Inflammatory macrophage (primary cell): ENCODE results near the gene MED4.
A peak's percentile ranks its signal among the peaks of the same experiment; 100 is the strongest.

Experiments
- DNase-seq, 2 donors: peaks; one replicate each; pipeline ENCODE4 v3.0.0-alpha.2; 2020 to 2022
- total RNA-seq, 18 experiments: gene quantifications; one replicate each; lab custom pipeline; 2026; ENCODE audit warnings: mixed read lengths in 6 of 18, inconsistent platforms in 2 of 18; lab: John Stamatoyannopoulos, UW

MED4 gene, protein sequence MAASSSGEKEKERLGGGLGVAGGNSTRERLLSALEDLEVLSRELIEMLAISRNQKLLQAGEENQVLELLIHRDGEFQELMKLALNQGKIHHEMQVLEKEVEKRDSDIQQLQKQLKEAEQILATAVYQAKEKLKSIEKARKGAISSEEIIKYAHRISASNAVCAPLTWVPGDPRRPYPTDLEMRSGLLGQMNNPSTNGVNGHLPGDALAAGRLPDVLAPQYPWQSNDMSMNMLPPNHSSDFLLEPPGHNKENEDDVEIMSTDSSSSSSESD
- total RNA-seq: 13.7 to 38.7 (median 24.8) reads per million in 18 experiments

DNA sequence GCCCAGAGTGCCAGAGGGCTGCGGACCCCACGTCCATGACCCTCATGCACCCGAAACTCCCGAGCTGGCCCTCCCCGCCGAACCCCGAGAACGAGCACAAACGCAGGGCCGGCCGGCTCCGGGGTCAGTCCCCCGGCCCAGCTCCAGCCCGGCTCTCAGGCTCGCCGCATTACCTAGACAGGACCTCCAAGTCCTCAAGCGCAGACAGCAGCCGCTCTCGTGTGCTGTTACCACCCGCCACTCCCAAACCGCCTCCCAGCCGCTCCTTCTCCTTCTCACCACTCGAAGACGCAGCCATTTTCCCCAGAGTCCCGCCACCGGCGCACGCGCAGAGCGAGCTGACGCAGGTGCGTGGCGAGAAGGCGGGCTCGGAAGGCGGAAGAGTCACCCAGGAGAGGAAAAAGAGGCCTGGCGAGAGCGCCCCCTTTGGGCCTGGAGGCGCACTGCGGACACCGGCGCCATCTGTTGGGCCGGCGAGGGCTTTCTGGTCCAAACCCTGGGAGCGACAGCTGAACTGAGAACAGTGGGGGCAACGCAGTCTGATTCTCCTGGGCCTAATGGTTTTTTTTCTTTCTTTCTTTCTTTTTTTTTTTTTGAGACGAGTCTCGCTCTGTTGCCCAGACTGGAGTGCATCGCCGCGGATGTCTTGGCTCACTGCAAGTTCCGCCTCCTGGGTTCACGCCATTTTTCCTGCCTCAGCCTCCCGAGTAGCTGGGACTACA, at the start of gene MED4:
MED4 (minus strand) TSS at position 324 of the 722 bp plus-strand sequence; CDS start at position 298, 26 bp downstream.
- peak; percentile 96 to 98 for DNase-seq

DNA sequence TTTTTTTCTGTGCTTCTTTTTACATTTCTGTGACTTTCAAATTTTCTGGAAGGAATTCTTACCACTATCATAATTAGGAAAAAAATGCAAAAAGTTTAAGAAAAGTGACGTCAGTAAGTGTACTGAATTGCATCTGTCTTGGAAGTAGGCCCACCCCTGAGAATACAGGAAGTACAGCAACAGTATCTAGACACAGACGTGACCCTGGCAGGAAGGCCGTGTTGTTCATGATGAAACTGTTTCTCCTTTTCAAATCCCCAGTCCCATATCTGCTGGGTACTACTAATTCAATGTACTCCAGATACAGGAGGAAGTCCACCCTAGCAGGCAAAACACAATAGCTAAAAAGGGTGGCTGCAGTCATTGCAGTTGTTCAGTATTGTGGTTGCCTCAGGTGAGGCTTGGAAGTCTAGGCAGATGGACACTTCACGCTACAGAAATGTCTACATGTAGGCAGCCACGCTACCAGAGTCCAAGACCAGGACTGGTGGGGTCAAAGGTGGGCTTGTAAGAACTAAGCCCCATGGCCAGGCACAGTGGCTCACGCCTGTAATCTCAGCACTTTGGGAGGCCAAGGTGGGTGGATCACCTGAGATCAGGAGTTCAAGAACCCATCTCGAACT, 49.6 kb upstream of the MED4 start:
- DNase-seq: peak; percentile 92 to 93

DNA sequence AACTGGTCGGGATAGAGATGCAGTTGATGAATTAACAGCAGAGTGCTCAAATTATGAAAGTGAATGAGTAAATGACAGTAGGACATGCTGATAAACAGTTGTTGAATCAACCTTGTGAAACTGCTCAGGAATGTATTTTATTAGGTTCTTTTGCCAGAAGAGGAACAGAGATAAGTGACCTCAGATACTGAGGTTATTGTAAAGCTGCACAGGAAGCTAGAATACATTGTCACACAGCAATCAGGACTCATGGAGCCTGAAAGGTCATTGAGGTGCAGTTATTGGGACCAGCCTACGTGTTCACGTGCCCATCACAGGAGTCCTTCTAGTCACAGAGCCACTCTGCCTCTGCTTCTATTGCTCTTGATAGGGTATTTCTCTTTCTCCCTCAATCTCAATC, 47.5 kb upstream of the MED4 start:
- peak; percentile 61 to 76 for DNase-seq

DNA sequence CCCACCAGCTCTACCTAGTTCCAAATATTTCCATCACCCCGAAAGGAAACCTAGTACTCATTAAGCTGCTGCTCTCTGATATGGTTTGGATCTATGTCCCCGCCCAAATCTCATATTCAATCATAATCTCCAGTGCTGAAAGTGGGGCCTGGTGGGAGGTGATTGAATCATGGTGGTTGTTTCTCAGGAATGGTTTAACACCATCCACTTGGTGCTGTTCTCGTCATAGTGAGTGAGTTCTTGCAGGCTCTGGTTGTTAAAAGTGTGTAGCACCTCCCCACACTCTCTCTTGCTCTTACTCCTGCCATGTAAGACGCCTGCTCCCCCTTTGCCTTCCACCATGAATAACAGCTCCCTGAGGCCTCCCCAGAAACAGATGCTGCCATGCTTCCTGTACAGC, 43.4 kb upstream of the MED4 start:
- DNase-seq: no peak

DNA sequence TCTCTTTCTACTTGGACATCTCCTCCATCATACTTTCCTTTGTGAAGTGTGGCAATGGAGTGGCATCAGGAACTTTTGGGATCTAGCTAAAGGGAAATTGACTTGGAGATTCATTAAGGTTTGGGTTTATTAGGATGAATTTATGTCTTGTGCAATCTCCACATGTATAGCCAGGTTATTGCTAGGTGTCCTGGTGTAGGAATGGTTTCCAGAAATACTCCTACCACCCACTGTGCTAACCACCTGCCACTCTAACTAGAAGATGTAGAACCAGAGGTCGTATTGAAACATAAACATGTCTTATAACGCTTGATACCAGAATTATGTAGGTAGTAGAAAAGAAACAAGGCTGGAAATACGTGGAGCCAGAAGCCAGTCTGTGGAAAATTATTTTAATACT, 38.1 kb upstream of the MED4 start:
- DNase-seq: no peak

DNA sequence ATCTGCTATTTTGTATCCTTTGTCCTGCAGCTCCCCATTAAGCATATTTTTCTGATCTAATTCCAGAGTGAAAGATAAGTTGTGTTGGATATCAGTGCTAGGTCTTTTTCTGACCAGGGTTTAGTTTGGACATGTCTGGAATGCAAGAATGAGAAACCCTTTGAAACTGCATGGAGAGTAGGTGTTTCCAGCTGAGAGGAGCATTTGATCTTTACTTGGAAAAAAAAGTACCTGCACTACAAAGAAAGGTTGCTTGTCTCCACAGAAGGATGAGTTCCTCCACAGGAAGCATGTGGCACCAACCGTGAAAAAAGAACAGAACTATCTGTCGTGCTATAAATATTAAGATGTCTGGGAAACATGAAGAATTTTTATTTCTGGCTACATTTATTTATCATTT, 36.6 kb upstream of the MED4 start:
- DNase-seq: no peak

DNA sequence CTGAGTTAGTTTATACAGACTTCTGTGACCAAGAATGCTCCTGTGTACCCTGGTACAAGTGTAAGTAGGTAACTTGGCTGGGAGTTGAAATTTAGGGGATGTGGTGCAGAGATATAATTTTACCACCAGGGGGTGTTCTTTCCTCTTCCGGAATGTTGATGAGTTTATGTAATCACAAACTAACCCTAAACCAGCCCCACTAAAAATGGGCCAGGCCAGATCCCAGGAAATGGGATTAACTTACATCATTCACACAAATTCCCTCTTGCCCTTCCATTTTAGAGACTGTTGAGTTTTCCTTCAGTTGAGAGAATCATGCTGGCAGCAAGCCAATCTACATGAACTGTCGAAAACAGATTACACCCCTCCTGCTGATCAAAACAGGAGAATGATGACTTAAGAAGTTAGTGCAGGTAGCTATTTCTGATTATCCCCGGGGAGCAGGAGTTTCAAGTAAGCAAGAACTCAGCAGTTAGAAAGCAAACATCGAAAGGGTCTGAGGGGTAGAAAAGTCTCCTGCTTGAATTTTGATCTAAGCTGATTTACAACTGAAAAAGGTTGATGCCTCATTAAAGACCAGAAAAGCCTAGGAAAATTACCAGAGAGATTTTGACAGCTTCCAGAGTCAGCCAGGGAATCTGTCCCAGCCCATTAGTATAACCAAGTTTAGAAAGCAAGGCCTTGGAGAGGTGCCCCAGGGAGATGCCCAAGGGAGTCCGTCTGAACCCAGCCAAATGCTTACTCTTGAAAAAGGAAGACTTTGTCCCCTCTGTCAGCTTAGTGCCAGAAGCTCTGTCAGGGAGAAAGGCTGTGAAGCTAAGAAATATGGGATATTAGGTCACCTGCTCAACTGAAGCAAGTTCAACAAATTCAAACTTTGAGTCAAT, 32.3 kb upstream of the MED4 start:
- DNase-seq: peak; percentile 70 to 83

DNA sequence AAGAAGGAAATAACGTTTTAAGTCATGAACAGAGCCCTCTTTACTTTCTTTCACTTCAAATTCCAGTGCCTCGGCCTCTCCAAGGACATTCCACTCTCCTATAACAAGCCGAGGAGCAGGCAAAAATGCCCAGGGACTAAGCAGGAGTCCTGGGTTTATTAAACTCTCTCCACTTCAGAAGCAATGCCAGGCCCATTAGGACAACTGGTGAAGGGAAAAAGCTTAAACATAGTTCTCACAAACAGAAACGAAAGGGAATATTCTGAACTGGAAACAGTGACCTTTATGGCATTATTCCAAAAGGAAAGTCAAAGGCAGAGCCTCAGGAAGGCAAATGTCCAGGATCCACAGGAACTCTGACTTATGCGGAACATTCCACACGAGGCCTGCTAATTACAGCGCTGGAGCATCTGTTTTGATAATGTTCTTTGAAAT, 30.9 kb upstream of the MED4 start:
- no peak for DNase-seq

DNA sequence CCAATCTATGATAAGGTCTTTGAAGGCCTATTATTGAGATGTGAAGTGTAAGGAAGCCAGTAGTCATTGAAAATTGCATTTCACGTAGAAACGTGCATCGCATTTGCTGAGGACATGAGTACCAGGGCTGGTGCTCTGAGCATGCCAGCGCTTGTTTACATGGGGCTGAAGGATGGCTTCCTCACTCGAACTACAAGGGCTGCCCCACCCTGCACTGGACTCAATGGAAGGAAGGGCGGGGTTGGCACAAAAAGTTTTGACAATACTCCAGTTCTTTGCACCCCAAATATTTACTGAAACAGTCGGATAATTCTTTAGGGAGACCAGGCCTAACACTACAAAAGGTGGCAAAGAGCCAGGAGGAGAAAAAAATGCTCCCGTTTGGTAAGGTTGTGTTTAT, 28.9 kb upstream of the MED4 start:
- DNase-seq: no peak

DNA sequence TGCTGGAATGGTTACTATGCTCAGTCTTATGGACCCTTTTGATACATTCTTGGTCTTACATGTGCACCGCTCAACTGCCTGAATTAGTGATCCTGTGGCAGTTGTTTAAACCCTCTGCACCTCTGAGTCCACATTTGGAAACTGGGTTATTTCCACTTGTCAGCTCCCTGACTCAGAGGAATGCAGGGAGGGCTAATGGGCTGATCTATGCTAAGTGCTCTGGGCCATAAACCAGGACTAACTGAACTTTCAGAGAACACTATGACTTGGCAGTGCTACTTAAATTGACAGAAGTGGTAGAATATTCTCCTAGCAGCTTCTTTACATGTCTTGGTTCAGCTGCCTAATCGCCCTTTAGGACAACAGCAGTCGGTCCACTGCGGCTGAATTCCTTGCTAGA, 26.8 kb upstream of the MED4 start:
- DNase-seq: no peak

DNA sequence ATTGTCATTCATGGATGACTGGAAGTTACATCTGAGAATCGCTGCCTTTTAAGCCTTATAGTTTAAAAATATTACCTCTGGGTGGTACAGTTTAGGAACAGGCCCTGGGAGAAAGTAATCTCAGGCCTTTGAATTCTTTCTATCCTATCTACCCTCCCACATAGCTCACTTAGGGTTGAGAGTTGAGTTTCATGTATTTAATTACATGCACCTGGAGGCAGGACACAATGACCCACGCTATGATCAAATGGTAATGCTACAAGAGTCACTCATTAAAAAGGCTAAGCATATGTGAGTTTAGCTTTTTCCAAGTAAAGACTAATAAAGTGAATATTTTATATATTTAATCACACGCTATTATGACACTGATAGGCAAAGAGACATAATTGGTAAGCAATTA, 25.3 kb upstream of the MED4 start:
- no peak for DNase-seq

DNA sequence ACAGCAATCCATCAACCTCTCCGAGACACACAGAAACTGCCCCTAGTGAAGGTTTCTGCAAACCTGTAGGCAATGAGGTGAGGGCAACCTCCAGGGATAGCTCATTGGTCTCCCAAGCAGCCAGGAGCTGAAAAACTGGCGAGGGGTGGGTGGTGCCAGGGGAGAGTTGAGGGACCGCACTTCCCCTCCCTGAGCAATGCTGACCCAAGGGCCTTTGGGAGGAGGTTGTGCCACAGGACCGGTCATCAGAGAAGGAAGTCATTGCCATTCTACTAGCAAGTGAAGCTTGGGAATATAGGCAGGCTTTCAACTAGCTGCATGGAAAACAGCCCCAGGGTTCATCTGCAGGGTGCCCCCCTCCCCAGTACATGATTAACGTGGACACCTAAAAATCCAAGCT, 23.1 kb upstream of the MED4 start:
- peak in 1 of 2 donors; percentile 70 for DNase-seq

DNA sequence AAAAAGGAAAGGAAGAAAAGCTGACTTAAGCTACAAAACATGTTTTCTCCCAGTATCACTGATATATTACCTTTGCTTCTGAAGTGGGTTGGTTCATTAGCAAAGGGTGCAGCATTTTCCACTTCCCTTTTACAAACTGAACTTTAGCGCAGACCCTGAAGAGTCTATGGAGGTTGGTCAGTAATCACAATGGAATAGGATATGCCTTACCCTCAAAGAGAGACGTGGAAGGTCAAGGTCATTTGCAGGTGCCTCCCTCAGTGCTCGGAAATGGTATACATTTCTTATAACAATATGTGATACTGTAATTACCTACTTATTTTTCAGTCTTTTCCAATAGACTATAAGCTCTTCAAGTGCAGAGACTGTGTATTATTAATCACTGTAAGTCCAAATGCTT, 21.9 kb upstream of the MED4 start:
- no peak for DNase-seq

DNA sequence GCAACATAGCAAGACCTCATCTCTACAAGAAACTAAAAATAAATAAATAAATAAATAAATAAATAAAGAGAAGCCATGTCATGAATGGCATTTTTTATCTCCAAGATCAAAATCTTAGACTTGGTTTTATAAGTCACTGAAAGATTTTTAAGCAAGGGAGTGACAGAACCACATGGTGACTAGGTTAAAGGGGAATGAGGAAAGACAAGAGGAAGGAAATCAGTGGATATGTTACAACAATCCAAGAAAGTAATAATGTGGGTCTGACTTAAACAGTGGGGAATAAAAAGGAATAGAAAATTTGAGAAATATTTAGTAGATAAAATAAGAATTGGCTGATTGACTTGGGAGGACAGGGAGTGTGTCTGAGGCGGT, 18.8 kb upstream of the MED4 start:
- DNase-seq: peak; percentile 27 to 60

DNA sequence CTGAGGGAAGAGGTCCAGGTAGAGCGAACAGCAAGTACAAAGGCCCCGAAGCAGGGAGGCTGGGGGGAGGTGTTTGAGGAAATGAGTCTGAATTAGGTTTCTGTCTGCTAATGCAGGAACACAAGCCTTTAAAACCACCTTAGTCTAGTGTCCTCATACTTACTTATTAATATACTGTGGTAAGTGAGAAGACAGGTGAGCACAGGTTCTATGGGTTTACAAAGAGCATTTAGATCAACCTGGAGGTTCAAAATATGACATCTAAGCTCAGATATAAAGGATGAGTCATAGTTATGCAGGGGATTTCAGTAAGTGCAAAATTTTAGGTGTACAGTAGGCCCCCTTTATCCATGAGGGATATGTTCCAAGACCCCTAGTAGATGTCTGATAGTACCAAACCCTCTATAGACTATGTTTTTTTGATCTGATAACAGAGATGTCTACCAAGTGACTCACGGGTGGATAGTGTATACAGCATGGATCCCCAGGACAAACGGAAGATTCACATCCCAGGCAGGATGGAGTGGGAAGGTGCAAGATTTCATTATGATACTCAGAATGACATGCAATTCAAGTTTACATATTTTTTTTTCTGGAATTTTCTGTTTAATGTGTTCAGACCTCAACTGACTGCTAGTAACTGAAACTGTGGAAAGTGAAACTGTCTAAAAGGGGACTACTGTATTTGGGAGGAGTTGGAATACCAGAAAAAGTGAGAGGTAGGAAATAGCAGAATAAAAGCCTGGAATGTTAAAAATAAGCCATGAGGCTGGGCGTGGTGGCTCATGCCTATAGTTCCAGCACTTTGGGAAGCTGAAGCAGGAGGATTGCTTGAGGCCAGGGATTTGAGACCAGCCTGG, 18.2 kb upstream of the MED4 start:
- DNase-seq: no peak

DNA sequence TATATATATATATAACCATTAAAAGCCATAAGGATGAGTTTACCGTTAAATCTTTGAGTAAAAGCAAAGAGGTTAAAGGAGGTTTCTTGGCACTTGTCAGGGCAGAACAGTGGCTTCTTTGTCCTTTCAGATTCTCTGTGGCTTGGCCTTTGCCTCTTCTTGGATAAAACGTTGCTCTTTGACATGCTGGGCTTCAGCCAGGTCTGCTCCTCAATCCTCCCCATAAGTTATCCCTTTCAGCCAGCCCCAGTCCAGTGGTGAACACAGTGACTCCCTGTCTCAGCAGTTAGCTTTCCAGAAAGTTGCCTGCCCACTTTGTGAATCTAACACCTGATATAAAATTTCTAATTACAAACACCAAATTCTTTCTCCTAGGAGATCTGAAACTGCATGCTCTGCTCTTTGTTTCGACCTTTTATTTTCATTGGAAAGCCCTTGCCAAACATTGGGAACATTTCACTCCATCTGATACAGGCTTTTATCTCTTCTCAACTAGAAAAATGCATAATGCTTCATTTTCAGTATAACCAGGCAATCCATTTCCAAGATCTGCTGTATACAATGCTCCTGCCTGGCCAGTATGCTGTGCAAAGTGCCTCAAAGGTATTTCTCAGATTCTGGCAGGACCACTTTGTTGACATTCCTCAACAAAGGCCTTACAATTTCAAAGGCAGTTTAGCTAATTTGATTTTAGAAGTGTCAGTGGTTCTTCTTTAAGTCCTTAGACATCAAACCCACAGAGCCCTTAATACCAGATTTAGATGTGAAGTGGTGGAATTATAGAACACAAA, 16.2 kb upstream of the MED4 start:
- no peak for DNase-seq

DNA sequence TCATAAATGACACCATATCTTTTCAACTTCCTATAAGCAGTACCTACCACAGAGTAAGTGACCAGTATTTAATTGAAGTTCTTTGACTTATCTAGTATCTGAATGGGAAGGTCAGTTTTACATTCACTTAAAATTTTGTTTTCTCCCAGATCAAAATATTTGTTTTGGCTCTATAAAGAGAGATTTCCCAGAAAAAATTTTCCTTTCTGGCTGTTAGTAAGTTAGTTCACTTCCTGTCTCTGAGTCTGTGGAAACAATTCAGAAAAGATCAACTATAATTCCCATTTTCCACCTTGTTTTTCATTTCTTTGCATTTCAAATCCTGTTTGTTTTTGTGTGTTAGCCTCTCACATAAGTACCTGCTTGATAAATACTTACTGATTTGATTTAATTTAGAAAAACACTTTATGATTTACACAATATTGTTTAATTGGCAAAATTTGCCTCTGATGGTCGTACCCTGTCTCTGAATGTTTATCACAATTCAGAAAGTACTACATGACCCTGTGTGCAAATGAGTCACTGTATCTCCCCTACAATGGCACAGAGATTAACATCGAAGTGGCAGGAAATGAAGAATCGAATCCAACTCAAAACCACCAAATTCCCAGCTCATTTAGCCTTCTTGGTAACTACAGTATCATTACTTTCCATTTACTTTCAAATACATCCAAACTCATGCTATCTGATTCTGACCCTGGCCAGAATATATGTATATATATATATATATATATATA, 15.4 kb upstream of the MED4 start:
- no peak for DNase-seq

DNA sequence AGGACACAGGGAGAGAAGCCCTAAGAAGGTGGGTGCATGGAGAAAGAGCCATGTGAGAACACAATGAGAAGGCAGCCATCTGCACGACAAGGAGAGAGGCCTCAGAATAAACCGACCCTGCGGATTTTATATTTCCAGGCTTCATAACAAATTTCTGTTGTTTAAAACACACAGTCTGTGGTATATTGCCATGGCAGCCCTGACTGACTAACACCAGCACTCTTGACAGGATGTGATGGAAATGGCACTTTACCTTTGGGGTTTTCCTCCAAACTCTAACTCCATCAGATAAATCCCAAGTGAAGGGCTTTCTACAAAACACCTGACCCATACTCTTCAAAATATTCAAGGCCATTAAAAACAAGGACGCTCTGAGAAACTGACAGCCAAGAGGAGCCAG, 13.2 kb upstream of the MED4 start:
- no peak for DNase-seq

DNA sequence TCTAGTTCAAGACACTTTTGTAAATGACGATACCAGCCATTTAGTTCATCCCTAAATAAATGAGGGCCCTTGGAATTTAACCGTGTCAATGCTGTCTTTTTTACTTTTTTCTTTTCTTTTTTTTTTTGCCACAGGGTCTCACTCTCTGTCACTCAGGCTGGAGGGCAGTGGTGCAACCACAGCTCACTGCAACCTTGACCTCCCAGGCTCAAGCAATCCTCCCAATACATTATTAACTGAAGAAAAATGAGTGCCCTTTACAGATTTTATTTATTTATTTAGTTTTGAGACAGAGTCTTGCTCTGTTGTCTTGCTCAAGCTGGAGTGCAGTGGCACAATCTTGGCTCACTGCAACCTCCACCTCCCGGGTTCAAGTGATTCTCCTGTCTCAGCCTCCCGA, 2.9 kb upstream of the MED4 start:
- DNase-seq: no peak

DNA sequence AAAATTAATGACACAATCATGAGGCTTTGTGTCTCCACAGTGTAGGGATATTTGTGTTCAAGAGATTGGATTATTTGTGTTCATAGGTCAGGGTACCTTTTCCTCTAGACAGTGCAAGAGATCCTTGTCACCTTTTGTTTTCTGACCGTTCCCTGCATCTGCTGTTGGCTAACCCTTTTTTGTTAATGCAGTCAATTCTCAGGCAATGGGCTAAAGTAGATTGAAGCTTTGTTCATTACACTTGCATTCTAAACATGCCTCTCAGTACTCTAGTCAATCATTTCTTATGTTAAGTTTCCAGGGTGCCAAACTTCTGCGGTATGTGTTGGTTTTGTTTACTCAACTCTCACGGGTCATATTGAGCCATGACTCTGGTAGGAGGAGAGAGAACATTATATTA, 1.8 kb upstream of the MED4 start:
- no peak for DNase-seq
